ENCODE results near the gene NEDD1.

NEDD1 gene, protein sequence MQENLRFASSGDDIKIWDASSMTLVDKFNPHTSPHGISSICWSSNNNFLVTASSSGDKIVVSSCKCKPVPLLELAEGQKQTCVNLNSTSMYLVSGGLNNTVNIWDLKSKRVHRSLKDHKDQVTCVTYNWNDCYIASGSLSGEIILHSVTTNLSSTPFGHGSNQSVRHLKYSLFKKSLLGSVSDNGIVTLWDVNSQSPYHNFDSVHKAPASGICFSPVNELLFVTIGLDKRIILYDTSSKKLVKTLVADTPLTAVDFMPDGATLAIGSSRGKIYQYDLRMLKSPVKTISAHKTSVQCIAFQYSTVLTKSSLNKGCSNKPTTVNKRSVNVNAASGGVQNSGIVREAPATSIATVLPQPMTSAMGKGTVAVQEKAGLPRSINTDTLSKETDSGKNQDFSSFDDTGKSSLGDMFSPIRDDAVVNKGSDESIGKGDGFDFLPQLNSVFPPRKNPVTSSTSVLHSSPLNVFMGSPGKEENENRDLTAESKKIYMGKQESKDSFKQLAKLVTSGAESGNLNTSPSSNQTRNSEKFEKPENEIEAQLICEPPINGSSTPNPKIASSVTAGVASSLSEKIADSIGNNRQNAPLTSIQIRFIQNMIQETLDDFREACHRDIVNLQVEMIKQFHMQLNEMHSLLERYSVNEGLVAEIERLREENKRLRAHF

DNA sequence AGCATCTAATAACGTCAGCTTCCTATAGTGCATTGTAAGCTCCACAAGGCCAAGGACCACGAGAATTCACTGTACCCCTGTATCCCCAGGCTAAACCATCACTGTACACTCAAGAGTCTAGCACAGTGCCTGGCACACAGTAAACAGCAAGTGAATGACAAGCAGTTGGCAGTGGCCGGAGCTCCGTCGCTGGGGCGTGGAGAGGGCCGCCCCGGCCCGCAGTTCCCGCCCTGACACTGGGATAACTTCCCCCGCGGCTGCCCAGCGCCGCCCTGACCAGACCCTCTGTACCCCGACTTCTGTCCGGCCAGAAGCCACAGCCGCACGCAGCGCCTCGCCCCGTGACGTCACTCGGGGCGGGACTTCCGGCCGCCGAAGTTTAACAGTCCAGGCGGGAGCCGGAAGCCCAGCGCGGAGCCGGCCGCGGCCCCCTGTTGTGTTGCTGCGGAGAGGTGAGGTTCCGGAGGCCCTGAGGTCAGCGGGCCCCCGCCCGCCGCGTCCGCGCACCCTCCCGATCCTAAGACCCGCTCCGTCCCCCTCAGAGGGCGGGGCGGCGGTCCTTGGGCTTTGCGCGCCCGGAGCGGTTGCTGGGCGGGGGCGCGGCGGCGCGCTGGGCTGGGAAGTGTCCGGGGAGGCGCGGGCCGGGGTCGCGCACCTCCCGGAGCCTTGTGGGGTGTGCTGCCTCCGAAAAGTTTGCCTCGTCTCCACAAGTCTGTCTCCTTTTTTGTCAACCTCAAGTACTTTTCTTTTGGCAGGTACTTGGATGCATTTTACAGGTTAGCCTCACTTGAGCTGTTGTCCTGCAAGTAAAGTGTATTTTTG, at the start of gene NEDD1:
Gene NEDD1, plus strand, starts transcription at position 409 of the 822 bp plus-strand sequence. CDS start 2,503 bp downstream, outside the sequence.
- in situ Hi-C loops (cut with HindIII; ENCODE audit: low sequenced_read_pairs) = no loop called here

DNA sequence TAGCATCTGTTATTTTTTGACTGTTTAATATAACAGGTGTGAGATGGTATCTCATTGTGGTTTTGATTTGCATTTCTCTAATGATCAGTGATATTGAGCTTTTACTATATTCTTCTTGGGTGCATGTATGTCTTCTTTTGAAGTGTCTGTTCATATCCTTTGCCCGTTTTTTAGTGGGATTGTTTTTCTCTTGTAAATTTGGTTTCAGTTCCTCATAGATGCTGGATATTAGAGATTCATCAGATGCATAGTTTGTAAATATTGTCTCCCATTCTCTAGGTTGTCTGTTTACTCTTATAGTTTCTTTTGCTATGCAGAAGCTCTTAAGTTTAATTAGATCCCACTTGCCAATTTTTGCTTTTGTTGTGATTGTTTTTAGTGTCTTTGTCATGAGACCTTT, 48.9 kb upstream of the NEDD1 start:
- in situ Hi-C loops (cut with HindIII; ENCODE audit: low sequenced_read_pairs) = no loop called here

DNA sequence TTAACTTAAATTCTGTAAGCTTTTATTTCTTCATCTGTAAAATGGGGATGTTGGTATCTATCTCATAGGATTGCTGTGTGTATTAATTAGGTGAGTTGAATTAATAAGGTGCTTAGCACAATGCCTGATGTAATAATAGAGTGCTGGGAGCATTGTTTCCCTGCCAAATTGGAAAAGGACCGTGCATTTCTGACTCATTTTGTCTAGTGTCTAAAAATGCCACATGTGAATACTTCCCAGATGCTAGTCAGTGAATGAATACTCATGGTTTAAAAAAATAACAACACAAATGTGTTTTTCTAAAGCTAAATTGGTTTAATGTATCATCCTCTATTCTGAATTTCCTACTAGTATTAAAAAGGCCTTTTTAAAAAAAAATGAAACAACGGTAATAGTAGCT, 45.4 kb upstream of the NEDD1 start:
- in situ Hi-C loops (cut with HindIII; ENCODE audit: low sequenced_read_pairs) = no loop called here

DNA sequence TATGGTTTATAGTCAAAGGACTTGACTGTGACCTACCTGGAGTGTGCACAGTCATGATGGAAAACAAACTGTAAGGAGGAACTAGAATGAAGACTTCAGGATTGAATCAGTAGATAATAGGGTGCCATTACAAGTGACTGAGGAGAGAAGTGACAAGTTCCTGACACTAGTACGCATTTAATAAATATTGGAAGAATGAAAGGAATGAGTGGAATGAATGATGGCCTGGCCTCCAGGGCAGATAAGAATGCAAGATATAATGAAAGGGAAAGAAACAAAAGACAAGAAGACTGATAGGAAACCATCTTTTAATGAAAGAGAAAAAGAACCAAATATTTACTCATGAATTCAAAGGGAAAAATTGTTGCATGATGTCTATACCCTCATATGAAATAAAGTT, 44.7 kb upstream of the NEDD1 start:
- in situ Hi-C loops (cut with HindIII; ENCODE audit: low sequenced_read_pairs) = no loop called here

DNA sequence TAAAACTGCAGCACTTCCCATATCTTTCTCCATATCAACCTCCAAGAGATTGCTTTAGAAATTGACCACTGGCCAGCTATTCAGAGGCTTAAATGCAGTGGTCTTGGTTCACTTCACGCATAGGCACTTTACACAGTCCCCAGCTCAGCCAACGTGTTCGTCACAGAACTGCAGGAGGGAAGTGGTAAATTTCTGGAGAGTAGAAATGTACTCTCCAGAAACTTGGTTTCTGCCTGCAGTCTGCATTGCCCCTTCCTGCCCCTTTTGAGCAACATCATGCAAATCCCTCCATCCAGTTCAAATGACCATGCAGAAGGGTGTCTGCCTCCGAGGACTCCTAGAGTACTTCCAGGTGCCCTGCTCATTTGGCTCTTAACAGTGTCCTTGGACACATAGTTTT, 42.7 kb upstream of the NEDD1 start:
- in situ Hi-C loops (cut with HindIII; ENCODE audit: low sequenced_read_pairs) = no loop called here

DNA sequence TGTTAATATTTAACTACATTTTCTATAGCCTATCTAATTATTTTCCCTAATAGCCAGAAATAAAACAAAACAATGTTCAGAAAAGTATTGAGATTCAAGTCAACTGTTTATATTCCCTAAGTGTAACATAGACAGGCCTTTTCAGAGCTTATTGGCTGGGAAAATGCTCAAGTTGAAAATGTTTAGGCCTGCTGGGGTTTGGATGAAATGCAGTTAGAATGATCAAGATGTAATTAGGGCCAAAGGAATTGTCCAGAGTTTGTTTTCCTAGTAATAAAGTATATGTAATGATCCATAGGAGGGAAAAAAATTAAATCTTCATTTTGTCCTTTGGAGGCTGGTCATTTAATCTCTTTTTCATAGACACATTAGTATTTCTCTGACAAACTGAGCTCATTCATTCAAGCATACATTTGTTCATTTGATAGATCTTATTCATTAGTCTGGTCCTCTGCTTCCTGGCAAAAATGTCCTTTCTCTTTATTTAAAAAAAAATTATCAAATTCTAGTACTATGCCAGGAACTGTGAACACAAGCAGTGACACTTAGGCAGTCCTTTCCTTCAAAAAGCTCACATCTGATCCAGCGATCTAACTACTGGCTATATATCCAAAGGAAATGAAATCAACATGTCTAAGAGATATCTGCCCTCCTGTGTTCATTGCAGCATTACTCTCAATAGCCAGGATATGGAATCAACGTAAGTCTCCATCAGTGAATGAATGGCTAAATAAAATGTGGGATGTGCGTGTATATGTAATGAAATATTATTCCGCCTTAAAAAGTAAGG, 40.1 kb upstream of the NEDD1 start:
- in situ Hi-C loops (cut with HindIII; ENCODE audit: low sequenced_read_pairs) = no loop called here

DNA sequence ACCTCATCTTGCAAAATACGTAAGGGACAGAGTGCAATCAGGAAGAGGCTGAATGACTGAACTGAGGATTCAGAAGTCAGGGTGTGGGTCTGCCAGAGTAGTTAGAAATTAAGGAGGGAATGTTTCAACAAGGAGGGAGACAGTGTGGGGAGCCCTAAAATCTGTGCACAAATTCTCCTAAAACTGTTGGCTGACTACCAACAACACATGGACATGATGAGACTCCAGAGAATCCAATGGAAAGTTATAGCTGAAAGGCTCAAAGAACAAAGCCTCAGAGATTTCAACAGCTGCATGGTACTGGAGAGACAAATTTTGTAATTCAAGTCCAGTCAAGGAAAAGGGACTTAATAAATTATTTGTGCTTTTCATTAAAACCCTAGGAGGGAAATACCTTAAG, 36.1 kb upstream of the NEDD1 start:
- in situ Hi-C loops (cut with HindIII; ENCODE audit: low sequenced_read_pairs) = loop anchor here (5.0 kb wide), 1 partner anchor 59 kb away; no protein-coding TSS in a partner anchor

DNA sequence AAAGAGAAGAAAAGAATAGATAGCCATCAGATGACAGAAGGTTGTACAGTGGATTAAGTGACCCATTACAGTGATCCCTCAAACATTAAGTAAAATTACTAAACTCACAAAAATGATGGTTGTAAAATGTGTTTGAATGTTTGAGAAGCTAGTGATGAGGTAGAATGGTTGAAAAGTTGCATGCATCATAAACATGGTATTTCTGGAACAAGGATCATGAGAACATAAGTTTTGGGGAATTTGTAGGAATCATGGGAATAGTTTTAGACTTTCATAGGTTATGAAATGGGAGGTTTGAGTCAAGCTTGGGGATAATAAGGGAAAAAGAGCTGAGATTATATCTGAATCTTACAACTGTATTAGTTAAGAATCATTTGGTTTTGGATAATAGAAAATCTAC, 34.1 kb upstream of the NEDD1 start:
- in situ Hi-C loops (cut with HindIII; ENCODE audit: low sequenced_read_pairs) = loop anchor here (5.0 kb wide), 1 partner anchor 61 kb away; no protein-coding TSS in a partner anchor

DNA sequence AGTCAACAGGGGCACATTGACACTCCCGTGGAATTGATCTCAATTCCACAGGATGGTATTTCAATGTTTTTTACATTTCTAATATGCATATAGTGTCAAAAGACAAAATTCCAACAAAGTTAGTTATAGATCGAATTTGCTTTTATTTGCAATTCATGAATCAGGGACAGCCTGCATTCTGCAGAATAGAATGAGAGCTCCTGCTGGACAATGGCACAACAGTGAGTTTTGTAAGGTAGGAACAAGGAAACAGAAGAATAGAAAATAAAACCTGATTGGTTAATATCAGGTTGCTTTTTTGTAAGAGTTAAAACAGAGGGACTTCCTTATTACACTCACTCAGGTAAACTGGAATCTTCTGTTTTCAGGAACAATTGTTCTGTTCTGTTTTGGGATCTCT, 32.8 kb upstream of the NEDD1 start:
- in situ Hi-C loops (cut with HindIII; ENCODE audit: low sequenced_read_pairs) = loop anchor here (5.0 kb wide), 1 partner anchor 62 kb away; no protein-coding TSS in a partner anchor

DNA sequence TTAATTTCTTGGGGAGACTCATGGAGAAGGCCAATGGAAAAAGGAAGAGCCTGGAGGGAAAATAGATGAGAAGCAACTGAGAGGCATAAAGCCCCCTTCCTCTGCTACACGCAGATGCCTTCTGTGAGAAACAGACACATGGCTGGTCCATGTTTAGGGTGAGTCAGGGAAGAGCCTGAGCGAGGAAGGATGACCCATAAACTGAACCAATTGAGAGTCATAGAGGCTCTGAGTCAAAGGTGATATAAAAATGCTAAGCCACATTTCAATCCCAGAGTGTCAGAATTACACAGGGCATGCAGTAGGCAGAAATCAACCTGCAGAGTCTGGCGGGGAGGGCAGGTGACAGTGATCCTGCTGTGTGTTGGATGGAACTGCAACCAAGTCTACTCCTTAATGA, 30.1 kb upstream of the NEDD1 start:
- in situ Hi-C loops (cut with HindIII; ENCODE audit: low sequenced_read_pairs) = no loop called here

DNA sequence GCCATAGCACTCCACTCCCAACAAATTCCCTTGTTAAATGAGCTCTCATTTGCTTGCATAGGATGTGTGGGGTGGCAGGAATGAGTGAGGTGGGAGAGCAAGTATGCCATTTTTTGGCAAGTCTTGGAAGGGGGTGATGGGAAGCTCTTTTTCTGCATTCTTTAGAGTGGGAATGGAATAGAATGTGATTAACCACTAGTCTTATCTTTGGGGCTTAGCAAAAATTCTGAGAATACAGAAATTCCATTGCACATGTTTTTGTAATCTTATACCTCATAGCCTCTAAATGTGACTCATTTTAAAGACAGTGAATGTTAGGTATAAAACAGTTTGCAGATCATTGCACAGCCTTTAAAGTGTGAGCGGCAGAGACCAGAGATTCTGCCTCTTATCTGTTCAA, 28.4 kb upstream of the NEDD1 start:
- in situ Hi-C loops (cut with HindIII; ENCODE audit: low sequenced_read_pairs) = no loop called here

DNA sequence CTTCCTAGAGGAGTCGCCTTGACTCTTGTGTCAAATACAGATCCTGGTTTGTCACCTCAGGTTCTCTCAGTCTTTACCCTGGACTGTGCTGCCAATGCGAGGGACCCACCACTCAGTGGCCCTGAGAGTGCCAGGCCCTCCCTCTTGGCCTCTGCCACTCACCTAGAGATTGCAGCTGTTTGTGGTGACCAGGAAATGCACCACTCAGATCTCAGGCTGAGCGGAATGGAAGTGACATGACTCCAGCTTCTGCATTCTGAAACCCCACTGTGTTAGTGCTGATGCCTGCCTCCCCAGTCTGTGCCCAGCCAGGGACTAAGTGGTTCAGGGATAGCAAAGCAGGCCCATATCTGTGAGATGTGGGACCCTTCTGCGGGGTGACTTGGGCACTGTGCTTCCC, 27.8 kb upstream of the NEDD1 start:
- in situ Hi-C loops (cut with HindIII; ENCODE audit: low sequenced_read_pairs) = no loop called here

DNA sequence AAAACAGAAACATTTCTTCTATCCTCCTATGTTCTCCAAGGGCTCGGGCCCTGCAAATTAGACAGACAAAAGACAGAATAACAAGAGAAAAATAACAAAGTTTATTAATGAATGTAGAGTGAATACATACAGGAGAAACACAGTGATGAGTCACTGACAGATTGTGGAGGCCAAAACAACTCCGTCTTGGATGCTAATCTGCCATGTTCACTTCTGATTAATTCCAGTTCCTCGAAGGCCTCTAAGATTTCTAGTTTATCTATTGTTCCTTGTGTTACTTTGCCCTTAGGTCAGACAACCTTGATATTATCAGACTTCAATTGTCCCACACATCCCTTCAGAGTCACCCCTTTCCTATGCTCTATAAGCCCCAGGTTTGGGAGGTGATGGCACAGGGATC, 26.8 kb upstream of the NEDD1 start:
- in situ Hi-C loops (cut with HindIII; ENCODE audit: low sequenced_read_pairs) = no loop called here

DNA sequence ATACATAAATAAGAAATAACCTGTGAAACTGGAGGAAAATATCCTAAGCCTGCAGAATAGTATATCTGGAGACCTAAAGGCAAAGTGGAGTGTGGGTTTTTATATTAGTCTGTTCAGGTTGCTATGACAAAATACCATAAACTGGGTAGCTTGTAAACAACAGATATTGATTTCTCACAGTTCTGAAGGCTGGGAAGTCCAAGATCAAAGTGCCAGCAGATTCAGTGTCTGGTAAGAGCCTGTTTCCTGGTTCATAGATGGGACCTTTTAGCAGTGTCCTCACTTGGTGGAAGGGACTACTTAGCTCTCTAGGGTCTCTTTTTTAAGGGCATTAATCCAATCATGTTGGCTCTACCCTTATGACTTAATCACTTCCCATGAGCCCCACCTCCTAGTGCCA, 25.4 kb upstream of the NEDD1 start:
- in situ Hi-C loops (cut with HindIII; ENCODE audit: low sequenced_read_pairs) = no loop called here

DNA sequence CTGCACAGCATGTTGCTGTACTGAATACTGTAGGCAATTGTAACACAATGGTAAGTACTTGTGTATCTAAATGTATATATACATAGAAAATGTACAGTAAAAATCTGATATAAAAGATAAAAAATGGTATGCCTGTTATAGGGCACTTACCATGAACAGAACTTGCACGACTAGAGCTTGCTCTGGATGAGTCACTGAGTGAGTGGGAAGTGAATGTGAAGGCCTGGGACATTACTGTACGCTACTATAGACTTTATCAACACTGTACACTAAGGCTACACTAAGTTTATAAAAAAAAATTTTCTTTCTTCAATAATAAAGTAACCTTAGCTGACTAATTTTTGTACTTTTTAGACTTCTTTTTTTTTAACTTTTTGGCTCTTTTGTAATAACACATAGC, 24.2 kb upstream of the NEDD1 start:
- in situ Hi-C loops (cut with HindIII; ENCODE audit: low sequenced_read_pairs) = no loop called here

DNA sequence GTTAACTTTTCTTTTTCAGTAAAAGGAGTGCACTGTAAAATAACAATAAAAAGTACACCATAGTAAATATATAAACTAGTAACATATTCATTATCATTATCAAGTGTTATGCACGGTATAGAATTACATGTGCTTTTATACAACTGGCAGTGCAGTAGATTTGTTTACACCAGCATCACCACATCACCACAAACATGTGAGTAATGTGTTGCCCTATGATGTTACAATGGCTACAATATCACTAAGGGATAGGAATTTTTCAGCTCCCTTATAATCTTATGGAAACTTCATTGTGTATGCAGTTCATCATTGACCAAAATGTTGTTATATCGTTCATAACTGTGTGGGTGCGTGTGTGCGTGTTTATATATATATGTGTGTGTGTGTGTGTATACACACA, 23.5 kb upstream of the NEDD1 start:
- in situ Hi-C loops (cut with HindIII; ENCODE audit: low sequenced_read_pairs) = no loop called here

DNA sequence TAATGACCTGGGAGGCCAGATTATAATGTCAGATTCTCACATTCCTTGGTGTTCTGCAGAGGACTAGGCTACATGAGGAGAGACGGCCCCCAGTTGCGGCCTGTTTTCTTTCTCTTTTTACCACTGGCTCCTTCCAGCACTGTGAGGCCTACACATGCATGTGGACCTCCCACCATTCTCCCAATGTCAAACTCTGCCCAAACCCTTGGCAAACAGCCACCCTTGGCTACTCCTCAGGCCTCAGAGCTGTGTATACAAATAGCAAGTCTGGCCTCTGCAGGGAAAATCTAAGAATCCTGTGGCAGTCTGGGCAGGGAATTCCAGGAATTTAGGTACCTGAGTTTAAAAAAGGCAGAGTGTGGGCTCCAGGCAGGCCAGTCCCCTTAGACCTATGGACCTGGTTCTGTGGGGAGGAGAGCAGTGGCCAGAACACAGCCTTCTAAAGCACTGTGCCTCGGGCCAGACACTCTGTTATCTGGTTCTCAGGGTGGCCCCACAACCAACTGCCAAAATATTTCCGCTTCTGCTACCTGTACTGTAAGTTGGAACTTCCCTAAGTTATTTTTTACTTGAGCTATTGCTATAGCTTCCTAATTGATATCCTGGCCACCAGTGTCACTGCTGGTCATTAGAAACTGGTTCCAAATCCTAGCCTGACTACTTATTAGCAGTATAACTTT, 19.9 kb upstream of the NEDD1 start:
- in situ Hi-C loops (cut with HindIII; ENCODE audit: low sequenced_read_pairs) = no loop called here

DNA sequence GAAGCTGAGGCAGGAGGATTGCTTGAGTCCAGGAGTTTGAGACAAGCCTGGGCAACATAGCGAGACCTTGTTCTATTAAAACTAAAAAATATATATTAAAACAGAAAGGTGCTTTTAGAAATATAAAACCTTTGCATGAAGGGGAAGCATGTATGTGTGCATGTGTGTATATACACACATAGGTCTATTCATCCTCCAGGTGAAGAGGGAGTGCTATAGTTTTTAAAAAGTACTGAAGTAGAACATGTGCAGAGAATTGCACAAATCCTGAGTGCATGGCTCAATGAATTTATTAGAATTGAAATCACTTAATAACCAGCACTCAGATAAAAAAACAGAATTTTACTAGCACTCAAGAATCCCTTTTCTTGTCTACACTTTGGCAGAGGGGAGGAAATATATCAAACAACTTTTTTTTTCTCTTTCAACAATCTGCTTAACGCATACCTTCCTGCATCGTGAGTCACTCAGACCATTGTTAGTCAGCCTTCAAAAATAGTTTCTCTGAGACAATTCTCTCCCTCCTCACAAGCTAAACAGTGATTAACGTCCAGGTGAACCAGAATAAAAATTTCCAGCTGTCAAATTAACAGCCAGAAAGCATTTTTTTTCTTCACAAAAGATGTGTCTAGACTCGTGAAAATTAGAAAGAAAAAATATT, 17.7 kb upstream of the NEDD1 start:
- in situ Hi-C loops (cut with HindIII; ENCODE audit: low sequenced_read_pairs) = no loop called here

DNA sequence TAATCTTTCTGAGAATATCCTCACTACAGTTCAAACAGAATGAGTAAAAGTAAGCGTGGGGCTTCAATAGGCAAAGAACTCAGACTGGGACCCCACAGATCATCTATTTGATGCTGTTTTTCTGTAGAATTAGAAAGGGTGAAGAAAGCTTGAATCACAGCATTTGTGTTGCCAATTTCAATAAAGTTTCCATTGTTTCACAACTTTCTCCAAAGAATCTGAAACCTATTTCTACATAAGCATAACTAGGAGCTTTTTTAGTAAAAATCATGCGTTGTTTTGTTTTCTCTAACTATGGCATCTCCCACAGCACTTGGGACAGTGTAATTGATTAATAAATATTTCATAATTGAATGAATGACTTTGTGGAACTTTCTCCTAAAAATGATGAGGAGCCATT, 16.7 kb upstream of the NEDD1 start:
- in situ Hi-C loops (cut with HindIII; ENCODE audit: low sequenced_read_pairs) = no loop called here

DNA sequence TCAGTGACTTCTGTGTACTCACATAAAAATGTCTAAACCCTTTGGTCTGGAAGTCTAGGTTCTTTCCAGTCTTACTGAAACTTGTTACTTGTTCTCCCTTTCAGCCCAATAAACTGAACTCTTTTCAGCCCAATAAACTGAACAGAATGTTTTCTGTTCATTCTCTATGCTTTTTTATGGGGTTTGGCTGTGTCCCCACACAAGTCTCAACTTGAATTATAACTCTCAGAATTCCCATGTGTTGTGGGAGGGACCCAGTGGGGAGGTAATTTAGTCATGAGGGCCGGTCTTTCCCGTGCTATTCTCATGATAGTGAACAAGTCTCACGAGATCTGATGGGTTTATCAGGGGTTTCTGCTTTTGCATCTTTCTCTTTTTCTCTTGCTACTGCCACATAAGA, 15.0 kb upstream of the NEDD1 start:
- in situ Hi-C loops (cut with HindIII; ENCODE audit: low sequenced_read_pairs) = no loop called here
